ENCODE data around the gene RBM8A. TPM values are rescaled to one million over a fixed set of nuclear protein-coding genes. Genes with fewer than 3 reads are reported as not detected.

The RBM8A gene
- total and polyA plus RNA-seq, 9 of the 15 experiments (the other 6 are each of a cell fraction or from before 2014, with no cell fraction given) = 215 to 1,035 (median 291) TPM

DNA sequence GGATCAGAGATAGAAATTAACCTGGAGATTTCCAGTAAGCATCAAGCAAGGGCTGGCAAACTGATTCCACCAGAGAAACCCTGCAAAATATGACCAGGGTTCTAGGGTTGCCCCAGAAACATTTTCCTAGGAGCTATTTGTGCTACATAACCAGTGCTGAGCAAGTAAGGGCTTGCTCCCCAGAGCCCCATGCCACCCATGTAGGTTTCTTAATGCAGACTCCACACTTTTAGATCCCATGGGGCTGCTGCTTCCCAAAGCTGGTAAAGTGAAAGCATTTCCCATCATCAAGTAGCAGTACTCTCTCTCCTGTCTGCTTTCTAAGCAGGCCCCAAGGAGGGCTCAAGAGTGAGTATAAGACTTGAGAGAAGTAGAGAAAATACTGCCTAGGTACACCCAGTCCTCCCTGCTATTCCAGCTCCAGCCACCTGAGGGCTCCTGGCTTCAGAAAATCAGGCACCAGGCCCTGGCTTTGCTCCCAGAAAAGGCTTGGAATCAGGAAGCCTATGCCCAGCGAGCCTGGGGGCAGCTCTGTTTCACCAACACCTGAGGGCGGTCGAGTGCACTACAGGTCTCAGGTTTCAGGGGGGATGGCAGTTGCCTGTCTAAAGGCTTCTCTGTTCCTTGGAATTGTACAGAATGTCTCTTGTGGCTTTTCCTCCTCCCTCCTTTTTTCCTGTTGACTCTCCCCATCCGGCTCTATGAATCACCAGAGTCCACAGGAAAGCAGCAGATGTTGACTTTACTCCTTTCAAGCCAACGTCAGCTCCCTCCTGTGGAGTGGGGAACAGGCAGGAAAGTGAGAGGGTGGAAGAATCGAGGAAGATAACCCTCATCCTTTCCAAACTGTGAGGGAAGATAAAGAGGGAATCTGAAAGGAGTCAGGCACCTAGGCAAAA is 35.4 kb downstream of the RBM8A start (continued):
- TF ChIP-seq NFIC (IDR thresholded peaks at IDR 0.05) (peak; percentile 89), FOXJ3 (CRISPR knock-in tag; IDR thresholded peaks at IDR 0.05) (no peak), GATAD2A (IDR thresholded peaks at IDR 0.05) (0 out of 2 replicates have a peak, but pooled peaks have one; percentile 37), CREB5 (CRISPR knock-in tag; IDR thresholded peaks at IDR 0.05) (no peak), ZNF764 (CRISPR knock-in tag; IDR thresholded peaks at IDR 0.05; ENCODE audit: low read depth) (peak; percentile 51; the same call in 1 of the 2 replicates), TFAP4 (CRISPR knock-in tag; IDR thresholded peaks at IDR 0.05; ENCODE audit: borderline replicate concordance) (peak; percentile 30; the same call in 1 of the 2 replicates), SPI1 (IDR thresholded peaks at IDR 0.05; ENCODE audit: borderline replicate concordance, low read depth, low read length) (peak; percentile 41; the same call in 1 of the 2 replicates), SMC3 (conservative IDR thresholded peaks at IDR 0.05; ENCODE audit: insufficient read depth, low read depth, low read length) (peak; percentile 88), ZNF696 (CRISPR knock-in tag; conservative IDR thresholded peaks at IDR 0.05) (no peak), SOX6 (IDR thresholded peaks at IDR 0.05) (0 out of 2 replicates have a peak, but pooled peaks have one; percentile 5), CTBP1 (IDR thresholded peaks at IDR 0.05; ENCODE audit: borderline replicate concordance) (peak; percentile 60; the same call in 1 of the 2 replicates), ASH1L (IDR thresholded peaks at IDR 0.05; ENCODE audit: borderline replicate concordance, low read depth, partially characterized antibody) (no peak)
- TF ChIP-seq, protein P1, sequence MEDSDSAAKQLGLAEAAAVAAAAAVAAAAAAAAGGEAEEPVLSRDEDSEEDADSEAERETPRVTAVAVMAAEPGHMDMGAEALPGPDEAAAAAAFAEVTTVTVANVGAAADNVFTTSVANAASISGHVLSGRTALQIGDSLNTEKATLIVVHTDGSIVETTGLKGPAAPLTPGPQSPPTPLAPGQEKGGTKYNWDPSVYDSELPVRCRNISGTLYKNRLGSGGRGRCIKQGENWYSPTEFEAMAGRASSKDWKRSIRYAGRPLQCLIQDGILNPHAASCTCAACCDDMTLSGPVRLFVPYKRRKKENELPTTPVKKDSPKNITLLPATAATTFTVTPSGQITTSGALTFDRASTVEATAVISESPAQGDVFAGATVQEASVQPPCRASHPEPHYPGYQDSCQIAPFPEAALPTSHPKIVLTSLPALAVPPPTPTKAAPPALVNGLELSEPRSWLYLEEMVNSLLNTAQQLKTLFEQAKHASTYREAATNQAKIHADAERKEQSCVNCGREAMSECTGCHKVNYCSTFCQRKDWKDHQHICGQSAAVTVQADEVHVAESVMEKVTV (CRISPR knock-in tag; IDR thresholded peaks at IDR 0.05) = peak; percentile 79

Measured in K562 (cell line).